Stimulated activated naive CD8-positive, alpha-beta T cell treated with anti-CD3 and anti-CD28 coated beads, Interleukin-15, Interleukin-2, amounts not matched to agents 100 U/mL and 50 U/mL, for 24 hours (primary cell): ENCODE data around the gene MRS2.

Experiments
- ATAC-seq: fragments of 150-1000 bp; cut with Tn5 transposase; one replicate; pipeline ENCODE4 v1.10.0; 2021
- DNase-seq: peaks from one replicate; pipeline ENCODE4 v3.0.0; 2021

The MRS2 gene

GRCh38 chr6:24430086-24430485 lies 27.4 kb downstream of the MRS2 start:
- no peak for DNase-seq
- ATAC-seq, result no peak

DNA sequence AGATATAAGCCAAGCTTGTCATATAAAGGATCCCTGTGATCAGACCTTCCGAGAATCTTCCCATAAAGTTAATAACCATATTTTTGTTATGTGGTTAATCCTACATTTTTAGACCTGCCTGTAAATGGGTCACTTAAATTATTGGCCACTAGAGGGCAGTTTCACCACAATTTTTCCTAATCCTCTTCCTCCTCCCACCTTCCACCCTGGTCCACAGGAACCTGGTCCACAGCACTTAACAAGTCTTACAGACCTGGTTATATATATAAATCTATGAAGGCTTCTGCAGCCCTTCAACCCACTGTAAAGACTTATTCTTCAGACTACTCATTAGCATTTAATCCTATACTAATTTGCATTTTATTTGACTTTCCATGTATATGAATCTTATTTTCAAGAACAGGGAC lies 28.3 kb downstream of the MRS2 start:
- DNase-seq (peak; percentile 25), ATAC-seq (no peak)

- DNase-seq (no peak), ATAC-seq (no peak)
Observed at GRCh38 chr6:24432611-24433010, 29.9 kb downstream of the MRS2 start.

GRCh38 chr6:24436979-24437378 lies 34.2 kb downstream of the MRS2 start:
- no peak for ATAC-seq

DNA sequence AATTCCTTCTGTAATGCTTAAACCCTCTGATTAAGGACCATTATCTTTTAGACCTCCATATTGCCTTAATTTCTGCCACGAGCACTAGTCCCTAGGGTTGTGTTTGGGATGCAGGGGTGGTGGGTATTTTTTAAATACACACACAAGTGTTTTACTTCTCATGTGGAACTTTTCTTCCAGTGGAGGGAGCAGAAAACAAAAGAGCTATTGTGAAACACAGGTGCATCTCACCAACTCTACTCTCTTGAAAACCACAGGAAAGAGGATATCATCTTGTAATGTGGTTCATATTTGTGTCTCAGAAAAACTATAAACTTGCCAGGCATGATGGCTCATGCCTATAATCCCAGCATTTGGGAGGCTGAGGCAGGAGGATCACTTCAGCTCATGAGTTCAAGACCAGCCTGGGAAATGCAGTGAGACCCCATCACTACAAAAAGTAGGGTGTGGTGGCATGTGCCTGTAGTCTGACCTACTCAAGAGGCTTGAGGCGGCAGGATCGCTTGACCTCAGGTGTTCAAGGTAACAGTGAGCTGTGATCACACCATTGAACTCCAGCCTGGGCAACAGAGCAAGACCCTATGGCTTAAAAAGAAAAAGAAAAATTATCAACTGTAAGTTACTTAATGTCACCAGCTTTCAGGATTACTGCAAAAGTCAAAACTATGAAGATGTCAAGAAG lies 37.3 kb downstream of the MRS2 start:
- no peak for ATAC-seq
- no peak for DNase-seq

More at GRCh38 chr6:24436979-24437378, 34.2 kb downstream of the MRS2 start:
- no peak for DNase-seq

- no peak for ATAC-seq
Observed at GRCh38 chr6:24440897-24441598, 38.3 kb downstream of the MRS2 start.

DNA sequence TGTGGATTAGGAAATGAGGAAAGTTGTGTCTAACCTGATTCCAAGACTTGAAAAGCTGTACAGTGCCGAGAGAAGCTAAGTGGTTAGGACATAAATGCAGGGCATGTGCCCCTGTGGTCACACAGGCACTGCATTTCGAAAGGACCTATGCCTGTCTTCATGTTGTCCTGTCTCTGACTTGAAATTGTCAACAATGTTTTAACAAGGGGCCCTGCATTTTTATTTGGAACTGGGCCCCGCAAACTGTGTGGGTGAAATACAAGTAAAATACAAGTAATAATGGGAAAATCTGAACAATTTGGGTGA lies 38.8 kb downstream of the MRS2 start:
- no peak for DNase-seq

More at GRCh38 chr6:24440897-24441598, 38.3 kb downstream of the MRS2 start:
- DNase-seq, result no peak

DNA sequence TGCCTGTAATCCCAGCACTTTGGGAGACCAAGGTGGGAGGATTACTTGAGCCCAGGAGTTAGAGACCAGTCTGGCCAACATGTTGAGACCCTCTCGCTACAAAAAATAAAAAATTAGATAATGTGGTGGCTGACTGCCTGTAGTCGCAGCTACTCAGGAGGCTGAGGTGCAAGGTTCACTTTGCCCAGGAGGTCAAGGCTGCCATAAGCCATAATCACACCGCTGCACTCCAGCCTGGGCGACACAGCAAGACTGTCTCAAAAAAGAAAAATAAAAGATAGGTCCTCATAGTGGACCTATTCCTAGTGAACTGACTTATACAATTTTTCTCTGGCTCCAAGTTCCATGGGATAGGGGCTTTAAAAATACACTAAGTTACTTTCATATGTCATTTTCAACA lies 41.9 kb downstream of the MRS2 start:
- no peak for DNase-seq
- no peak for ATAC-seq

More for the DNA sequence above, 38.8 kb downstream of the MRS2 start:
- no peak for ATAC-seq

- ATAC-seq, result no peak
- DNase-seq, result no peak
Observed at GRCh38 chr6:24445704-24446103, 43.0 kb downstream of the MRS2 start.

DNA sequence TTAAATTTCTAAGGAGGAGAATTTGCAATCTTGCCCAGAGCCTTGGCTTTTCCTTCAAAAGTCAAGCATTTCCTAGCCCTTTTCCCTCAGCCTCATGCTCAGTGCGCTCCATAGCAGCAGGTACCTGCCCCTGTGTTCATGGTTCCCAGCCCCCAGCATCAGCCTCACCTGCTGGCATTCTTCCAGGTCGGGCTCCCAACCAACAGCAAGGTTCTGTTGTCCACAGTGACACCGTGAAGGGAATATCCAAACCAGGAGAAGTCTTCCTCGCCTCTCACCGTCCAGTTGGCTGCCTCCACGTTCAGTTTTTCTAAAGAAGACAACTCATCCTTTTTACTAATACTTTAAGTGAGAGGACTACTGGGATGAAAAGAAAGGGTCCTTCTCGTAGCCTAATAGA lies 43.9 kb downstream of the MRS2 start:
- DNase-seq, result no peak
- ATAC-seq, result no peak

GRCh38 chr6:24448396-24448795 lies 45.7 kb downstream of the MRS2 start:
- ATAC-seq, result no peak
- no peak for DNase-seq

GRCh38 chr6:24448828-24449525 lies 46.2 kb downstream of the MRS2 start:
- no peak for DNase-seq
- ATAC-seq, result no peak

GRCh38 chr6:24451581-24452388 lies 49.0 kb downstream of the MRS2 start:
- ATAC-seq, result no peak
- no peak for DNase-seq

DNA sequence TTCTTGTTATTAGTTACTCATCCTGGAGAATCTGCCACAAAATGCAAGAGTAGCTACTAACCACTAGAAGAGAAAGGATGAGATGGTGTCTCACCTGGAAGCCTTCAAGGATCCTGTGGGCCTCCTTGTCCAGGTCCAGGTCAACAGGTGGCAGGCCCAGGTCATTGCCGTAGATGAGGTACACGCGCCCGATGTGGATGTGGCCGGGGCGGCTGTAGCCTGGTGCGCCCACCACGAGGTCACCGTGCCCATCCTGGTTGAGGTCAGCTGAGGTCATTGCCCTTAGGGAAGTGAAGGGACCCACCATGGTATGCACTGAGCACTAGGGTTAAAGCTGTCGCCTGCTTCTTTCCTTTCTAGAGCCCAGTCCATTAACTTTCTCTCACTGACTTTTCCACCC lies 51.2 kb downstream of the MRS2 start:
- no peak for ATAC-seq
- no peak for DNase-seq

DNA sequence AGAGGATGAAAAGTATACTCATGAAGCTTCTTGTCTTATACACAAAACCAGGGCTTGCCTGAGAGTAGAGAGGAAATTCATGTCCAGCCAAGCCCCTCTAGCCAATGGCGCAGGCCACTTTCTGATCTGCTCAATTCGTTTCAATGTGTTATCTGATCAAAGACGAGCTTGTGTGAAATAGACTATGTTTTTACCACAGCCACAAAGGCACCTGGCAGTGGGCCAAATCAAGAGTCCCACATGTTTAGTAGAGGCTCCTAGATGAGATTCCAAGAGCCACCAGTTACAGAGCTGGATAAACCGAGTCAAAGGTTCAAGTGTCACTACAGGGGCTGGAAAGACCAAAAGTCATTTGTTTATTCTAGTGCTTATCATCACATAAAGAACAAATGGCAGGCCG lies 51.7 kb downstream of the MRS2 start:
- DNase-seq (no peak), ATAC-seq (no peak)

GRCh38 chr6:24455061-24455460 lies 52.3 kb downstream of the MRS2 start:
- ATAC-seq (no peak), DNase-seq (no peak)

GRCh38 chr6:24458134-24458533 lies 55.4 kb downstream of the MRS2 start:
- ATAC-seq (no peak), DNase-seq (no peak)

DNA sequence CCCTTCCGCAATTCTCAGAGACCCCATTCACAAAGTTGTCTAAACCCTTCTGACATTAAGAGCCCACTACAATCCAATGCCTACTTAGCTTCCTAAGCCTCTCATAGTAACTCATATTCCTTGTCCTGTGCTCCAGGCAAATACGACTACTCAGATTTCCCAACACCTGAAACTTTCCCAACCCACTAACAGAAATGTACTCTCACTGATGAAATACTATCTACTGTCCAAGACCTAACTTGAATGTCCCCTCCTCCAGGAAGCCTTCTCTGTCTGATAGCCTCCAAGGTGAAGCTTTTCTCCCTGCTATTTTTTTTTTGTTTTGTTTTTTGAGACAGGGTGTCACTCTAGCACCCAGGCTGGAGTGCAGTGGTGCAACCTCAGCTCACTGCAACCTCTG lies 56.2 kb downstream of the MRS2 start:
- ATAC-seq (no peak), DNase-seq (no peak)

GRCh38 chr6:24460966-24461365 lies 58.2 kb downstream of the MRS2 start:
- ATAC-seq (no peak), DNase-seq (no peak)

DNA sequence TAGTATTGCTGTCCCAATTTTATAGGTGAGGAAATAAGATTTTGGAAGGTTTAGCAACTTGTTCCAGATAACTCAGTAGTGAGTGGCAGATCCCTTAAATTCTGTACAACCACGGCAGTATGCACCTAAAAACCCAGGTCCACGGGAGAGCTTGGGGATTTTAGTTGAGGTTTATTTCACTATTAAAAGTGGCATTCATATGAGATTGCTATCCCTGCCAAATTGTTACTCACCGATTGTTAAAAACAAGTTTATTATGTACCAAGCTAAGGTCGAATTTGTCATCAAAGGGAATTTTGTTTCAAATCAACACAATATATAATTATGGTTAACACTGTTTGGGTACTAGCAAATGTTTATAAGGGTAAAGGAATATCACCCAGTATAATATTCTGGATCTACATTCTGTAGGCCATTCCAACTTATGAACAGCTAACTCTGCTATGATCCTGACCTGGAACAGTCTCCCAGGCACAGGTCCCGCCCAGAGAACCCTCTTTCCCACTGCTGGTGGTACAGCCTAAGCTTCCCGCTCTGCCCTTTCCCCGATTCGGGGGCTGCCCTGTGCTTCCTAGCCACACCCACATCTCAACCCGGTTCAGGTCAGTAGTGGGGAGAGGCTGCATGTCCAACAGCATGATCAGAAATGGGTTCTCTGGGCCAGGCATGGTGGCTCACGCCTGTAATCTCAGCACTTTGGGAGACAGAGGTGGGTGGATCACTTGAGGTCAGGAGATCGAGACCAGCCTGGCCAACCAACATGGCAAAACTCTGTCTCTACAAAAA lies 61.7 kb downstream of the MRS2 start:
- DNase-seq, result no peak
- ATAC-seq, result no peak

DNA sequence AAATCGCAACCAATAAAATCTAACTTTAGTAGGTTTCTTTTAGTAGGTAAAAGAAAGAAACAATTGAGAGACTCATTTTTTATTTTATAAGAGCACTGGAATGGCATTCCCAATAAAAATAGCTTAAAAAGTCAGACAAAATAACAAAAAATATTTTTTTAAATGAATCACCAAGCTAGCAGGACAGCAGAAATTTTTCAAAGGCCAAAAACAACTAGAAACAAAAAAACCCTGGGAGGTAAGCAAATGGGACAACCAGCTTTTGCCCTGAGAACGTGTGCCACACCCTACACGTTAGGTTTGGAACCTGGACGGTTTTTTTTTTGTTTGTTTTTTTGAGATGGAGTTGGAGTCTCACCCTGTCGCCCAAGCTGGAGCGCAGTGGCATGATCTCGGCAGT lies 67.1 kb downstream of the MRS2 start:
- ATAC-seq (no peak), DNase-seq (no peak)

- DNase-seq (no peak), ATAC-seq (no peak)
Observed at GRCh38 chr6:24472181-24472580, 69.4 kb downstream of the MRS2 start.
